Keratinocyte (primary cell): Measurements from ENCODE around the gene BLNK. TPM values are rescaled to one million over a fixed set of nuclear protein-coding genes. Genes with fewer than 3 reads are reported as not detected.

Source experiments
- DNase-seq: peaks from one replicate; pipeline ENCODE4 v3.0.0-alpha.2; 2011; ENCODE audit warnings: low read depth, missing footprints, low spot score
- FAIRE-seq: peaks from 2 replicates; lab custom pipeline; 2011; peaks lifted over from hg19 to GRCh38; lab: Jason Lieb, UNC
- H2AFZ ChIP-seq: 2 replicates; pipeline ENCODE4 v1.6.0; 2012; ENCODE audit warnings: low read length, control low read depth, inconsistent platforms; ENCODE audit not compliant: control insufficient read depth
- H3K27ac ChIP-seq: 2 replicates; pipeline ENCODE4 v1.5.1; 2011; ENCODE audit warnings: low read length; ENCODE audit not compliant: control insufficient read depth, insufficient read depth
- H3K27me3 ChIP-seq: 3 replicates; pipeline ENCODE4 v1.6.0; 2011; ENCODE audit warnings: low read length; ENCODE audit not compliant: control insufficient read depth, insufficient read depth; ENCODE audit errors: extremely low read depth
- H3K36me3 ChIP-seq, 2 experiments: 2 replicates in 1 of 2; 3 replicates in 1 of 2; pipeline ENCODE4 v1.5.1; 2011; ENCODE audit warnings: low read length in 2 of 2, mild to moderate bottlenecking in 1 of 2; ENCODE audit not compliant: control insufficient read depth in 2 of 2, insufficient read depth in 2 of 2; ENCODE audit errors: extremely low read depth in 1 of 2
- H3K4me1 ChIP-seq: 3 replicates; pipeline ENCODE4 v1.5.1; 2011; ENCODE audit warnings: low read length; ENCODE audit not compliant: control insufficient read depth, insufficient read depth; ENCODE audit errors: extremely low read depth
- H3K4me2 ChIP-seq: 3 replicates; pipeline ENCODE4 v1.6.0; 2011; ENCODE audit warnings: low read depth, low read length; ENCODE audit not compliant: control insufficient read depth, insufficient read depth; ENCODE audit errors: extremely low read depth
- H3K4me3 ChIP-seq, 3 experiments: fragments of 200-600 bp in 1 of 3; sonication (generic) in 1 of 3; 2 replicates in 2 of 3; 3 replicates in 1 of 3; pipeline ENCODE4 v1.5.1; 2011 to 2016; ENCODE audit warnings: low read length in 3 of 3, mild to moderate bottlenecking in 3 of 3, control low read depth in 2 of 3, inconsistent platforms in 1 of 3, low read depth in 1 of 3, mixed read lengths in 1 of 3, mixed run types in 1 of 3, moderate library complexity in 1 of 3; ENCODE audit not compliant: control insufficient read depth in 2 of 3, insufficient read depth in 2 of 3; ENCODE audit errors: extremely low read depth in 1 of 3
- H3K79me2 ChIP-seq: 2 replicates; pipeline ENCODE4 v1.6.0; 2012; ENCODE audit warnings: low read length; ENCODE audit not compliant: control insufficient read depth, insufficient read depth
- H3K9ac ChIP-seq: 3 replicates; pipeline ENCODE4 v1.6.0; 2011; ENCODE audit warnings: low read length; ENCODE audit not compliant: control insufficient read depth, insufficient read depth; ENCODE audit errors: extremely low read depth
- H3K9me1 ChIP-seq: 3 replicates; pipeline ENCODE4 v1.6.0; 2011; ENCODE audit warnings: low read length; ENCODE audit not compliant: control insufficient read depth, insufficient read depth; ENCODE audit errors: extremely low read depth
- H3K9me3 ChIP-seq: 2 replicates; pipeline ENCODE4 v1.5.1; 2012; ENCODE audit warnings: low read depth, low read length; ENCODE audit not compliant: control insufficient read depth
- H4K20me1 ChIP-seq: 3 replicates; pipeline ENCODE4 v1.6.0; 2011; ENCODE audit warnings: low read length; ENCODE audit not compliant: control insufficient read depth, insufficient read depth; ENCODE audit errors: extremely low read depth
- CTCF ChIP-seq, 3 experiments: IDR thresholded peaks in 1 of 3; conservative IDR thresholded peaks in 1 of 3; optimal IDR thresholded peaks in 1 of 3; 2 replicates in 2 of 3; 3 replicates in 1 of 3; pipeline versions ENCODE3 to v1.5.1; 2011; ENCODE audit warnings: low read length in 3 of 3, mild to moderate bottlenecking in 3 of 3, moderate library complexity in 2 of 3, control low read depth in 1 of 3, inconsistent platforms in 1 of 3; ENCODE audit not compliant: insufficient read depth in 2 of 3; ENCODE audit errors: extremely low read depth in 1 of 3
- EZH2 ChIP-seq: IDR thresholded peaks from one replicate; pipeline ENCODE4 v1.6.1; 2012; ENCODE audit warnings: inconsistent platforms, mild to moderate bottlenecking, low read length, moderate library complexity
- dilution Hi-C: fragments of 300-500 bp; cut with MboI; formaldehyde crosslinking; loops from one replicate; pipeline ENCODE4 v1.7.0; 2020; ENCODE audit warnings: low sequenced_read_pairs; ENCODE audit not compliant: extremely low pct_ligation_motif_present
- polyA plus RNA-seq, 5 experiments: library from polyadenylated mRNA; depleted of rRNA in 3 of 5; stranded (reverse) in 3 of 5; stranded (forward) in 1 of 5; unstranded in 1 of 5; fragments of >200 nt; gene quantifications; 1 replicate in 1 of 5; 2 replicates in 3 of 5; 3 replicates in 1 of 5; pipeline versions ENCODE4 v1.2.1 to v1.2.3, GENCODE V29; 2011 to 2012; ENCODE audit warnings: missing spikeins in 2 of 5, low read depth in 1 of 5, low replicate concordance in 1 of 5

The BLNK gene
- polyA plus RNA-seq, 1 donor (not counting 4 experiments of a cell fraction or from before 2014, with no cell fraction given), result 2.2 TPM

DNA sequence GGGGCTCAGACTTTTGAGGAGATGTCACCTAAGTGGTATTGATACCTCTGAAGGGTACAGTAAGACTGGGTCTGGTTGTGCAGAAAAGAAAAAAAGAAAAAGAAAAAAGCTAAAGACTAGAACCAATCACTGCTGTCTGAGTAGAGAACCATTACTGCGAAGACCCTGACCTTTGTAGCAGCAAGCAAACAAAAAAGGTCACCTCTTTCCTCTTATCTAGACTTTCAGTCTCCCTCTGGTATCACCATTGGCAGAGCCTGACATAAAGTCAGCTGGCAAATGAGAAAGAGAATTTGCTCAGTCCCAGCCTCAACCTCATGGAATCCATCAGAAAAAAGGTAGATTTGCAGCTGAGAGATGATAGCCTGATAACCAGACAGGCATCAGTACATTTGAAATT lies 30.2 kb upstream of the BLNK start:
- Histone ChIP-seq H3K4me1 (no peaks in the 10 kb centered on the region), H3K36me3 (no peaks in the 10 kb centered on the region), H3K27me3 (peaks cover 11% of the 10 kb centered on the region), H3K4me2 (no peak overlapping the region), H3K4me3 (no peak overlapping the region), H3K9ac (no peak overlapping the region), H2AFZ (no peak overlapping the region), H3K27ac (no peak overlapping the region), H4K20me1 (no peaks in the 10 kb centered on the region), H3K9me3 (no peaks in the 10 kb centered on the region), H3K9me1 (no peaks in the 10 kb centered on the region), H3K79me2 (no peaks in the 10 kb centered on the region)
- dilution Hi-C loops, result no loop called here
- TF ChIP-seq CTCF (optimal IDR thresholded peaks at IDR 0.05 in 1 of 3, IDR thresholded peaks at IDR 0.05 in 1 of 3, conservative IDR thresholded peaks at IDR 0.05 in 1 of 3; ENCODE audit: extremely low read depth in 1 of 3, insufficient read depth in 2 of 3, low read length in 3 of 3) (no peak), EZH2 (no peak)
- DNase-seq (no peak), FAIRE-seq (no peak)

GRCh38 chr10:96299383-96299782 lies 28.0 kb upstream of the BLNK start:
- no peak for TF ChIP-seq CTCF (optimal IDR thresholded peaks at IDR 0.05 in 1 of 3, IDR thresholded peaks at IDR 0.05 in 1 of 3, conservative IDR thresholded peaks at IDR 0.05 in 1 of 3; ENCODE audit: extremely low read depth in 1 of 3, insufficient read depth in 2 of 3, low read length in 3 of 3)
- TF ChIP-seq EZH2, result no peak
- Histone ChIP-seq H3K4me3 (no peak overlapping the region), H4K20me1 (no peaks in the 10 kb centered on the region), H3K36me3 (no peaks in the 10 kb centered on the region), H3K9me3 (no peaks in the 10 kb centered on the region), H3K27ac (no peak overlapping the region), H3K4me1 (no peaks in the 10 kb centered on the region), H3K27me3 (peaks cover 17% of the 10 kb centered on the region), H3K4me2 (peak overlapping the region; percentile 19), H3K9ac (no peak overlapping the region), H3K79me2 (no peaks in the 10 kb centered on the region), H2AFZ (peak overlapping the region; percentile 26), H3K9me1 (no peaks in the 10 kb centered on the region)
- dilution Hi-C loops, result no loop called here
- FAIRE-seq, result no peak
- no peak for DNase-seq
